Neuron (in vitro differentiated cells): ENCODE results near the gene OR6T1.

ENCODE experiments used
- H2AFZ ChIP-seq: one replicate; pipeline ENCODE4 v1.6.1; 2013; ENCODE audit warnings: low read depth, mild to moderate bottlenecking, inconsistent platforms, low read length, moderate library complexity
- H3K27me3 ChIP-seq: one replicate; pipeline ENCODE4 v1.6.1; 2013; ENCODE audit warnings: low read length; ENCODE audit not compliant: insufficient read depth
- H3K36me3 ChIP-seq: one replicate; pipeline ENCODE4 v1.6.1; 2013; ENCODE audit warnings: low read length; ENCODE audit not compliant: insufficient read depth
- H3K4me1 ChIP-seq: one replicate; pipeline ENCODE4 v1.6.1; 2013; ENCODE audit warnings: low read length; ENCODE audit not compliant: insufficient read depth
- H3K4me3 ChIP-seq: 2 replicates; pipeline ENCODE4 v1.5.1; 2013; ENCODE audit warnings: mild to moderate bottlenecking, low read length, moderate library complexity
- H3K9me3 ChIP-seq: one replicate; pipeline ENCODE4 v1.6.1; 2013; ENCODE audit warnings: low read length

OR6T1 gene

GRCh38 chr11:123943738-123944137 lies at the start of gene OR6T1:
Gene OR6T1, minus strand, starts transcription at chr11:123943838. Its CDS starts 0 bp downstream, at chr11:123943838.
- H3K4me3 ChIP-seq: no peak within 1 kb of the TSS
- no peaks in the 10 kb centered on the region for H3K27me3 ChIP-seq
- H3K36me3 ChIP-seq: no peaks in the 10 kb centered on the region
- H3K4me1 ChIP-seq: no peaks in the 10 kb centered on the region
- H3K9me3 ChIP-seq: no peaks in the 10 kb centered on the region
- no peak within 1 kb of the TSS for H2AFZ ChIP-seq

GRCh38 chr11:123979311-123979710 lies 35.7 kb upstream of the OR6T1 start:
- Histone ChIP-seq H2AFZ (no peak overlapping the region), H3K9me3 (no peaks in the 10 kb centered on the region), H3K4me3 (no peak overlapping the region), H3K4me1 (no peaks in the 10 kb centered on the region), H3K36me3 (no peaks in the 10 kb centered on the region), H3K27me3 (no peaks in the 10 kb centered on the region)

DNA sequence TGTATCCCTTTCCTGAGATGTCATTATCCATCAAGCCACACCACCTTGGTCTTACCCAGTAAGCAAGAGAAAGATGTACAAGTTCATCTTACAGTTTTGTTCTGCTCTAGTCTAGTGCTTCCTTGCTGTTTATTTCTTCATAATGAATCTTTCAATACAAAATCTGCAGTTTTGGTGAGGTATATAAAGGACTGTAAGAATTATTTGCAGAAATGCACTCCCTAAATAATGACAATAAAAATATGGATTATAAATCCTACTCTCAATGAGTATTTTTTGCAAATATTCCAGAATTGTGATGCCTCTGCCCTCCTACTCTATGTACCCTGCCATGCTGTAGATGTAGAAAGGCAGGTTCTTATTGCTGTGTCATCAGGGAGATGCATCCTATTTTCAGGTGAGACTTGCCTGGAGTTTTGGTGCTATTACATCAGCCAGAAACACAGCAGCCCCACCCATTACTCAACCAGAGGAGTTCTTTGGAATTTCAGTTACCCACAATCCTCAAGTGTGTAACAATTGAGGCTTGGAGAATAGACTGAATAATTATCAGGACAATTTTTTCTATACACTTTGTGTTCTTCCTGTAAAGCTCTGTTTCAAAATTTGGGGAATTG lies 34.2 kb upstream of the OR6T1 start, which contains the start of gene OR10S1:
TSS of gene OR10S1 (minus strand) at position 51 of the 617 bp plus-strand sequence. CDS start 117 bp downstream, outside the sequence.
- no peak within 1 kb of the TSS for H3K4me3 ChIP-seq
- no peaks in the 10 kb centered on the region for H3K27me3 ChIP-seq
- H3K9me3 ChIP-seq: no peaks in the 10 kb centered on the region
- no peaks in the 10 kb centered on the region for H3K36me3 ChIP-seq
- no peaks in the 10 kb centered on the region for H3K4me1 ChIP-seq
- H2AFZ ChIP-seq: no peak within 1 kb of the TSS

DNA sequence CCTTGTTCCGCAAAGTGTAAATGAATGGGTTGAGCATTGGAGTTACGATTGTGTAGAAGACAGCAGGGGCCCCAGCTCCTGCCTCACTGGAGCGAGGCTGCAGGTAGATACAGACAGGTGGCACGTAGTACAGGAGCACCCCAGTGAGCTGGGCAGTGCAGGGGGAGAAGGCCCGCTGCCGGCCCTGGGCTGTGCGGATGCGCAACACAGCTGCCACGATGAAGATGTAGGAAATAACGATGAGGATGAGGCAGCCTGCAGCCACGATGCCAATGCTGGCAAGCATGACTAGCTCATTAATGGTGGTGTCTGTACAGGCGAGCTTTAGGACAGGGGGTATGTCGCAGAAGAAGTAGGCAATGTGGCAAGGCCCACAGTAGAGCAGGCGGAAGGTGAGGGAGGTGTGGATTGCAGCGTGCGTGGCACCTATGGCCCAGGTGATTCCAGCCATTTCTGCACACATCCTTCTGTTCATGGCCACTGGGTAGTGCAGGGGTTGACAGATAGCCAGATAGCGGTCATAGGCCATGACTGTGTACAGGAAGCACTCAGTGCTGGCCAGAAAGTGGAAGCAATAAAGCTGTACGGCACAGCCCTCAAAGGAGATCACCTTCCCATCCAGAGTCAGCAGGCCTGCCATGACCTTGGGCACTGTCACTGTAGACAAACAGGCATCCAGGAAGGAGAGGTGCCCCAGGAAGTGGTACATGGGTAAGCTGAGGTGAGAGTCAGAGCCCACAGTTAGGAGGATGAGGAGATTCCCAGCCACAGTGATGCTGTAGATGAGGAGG lies 33.3 kb upstream of the OR6T1 start:
- no peaks in the 10 kb centered on the region for H3K36me3 ChIP-seq

GRCh38 chr11:123973816-123974215 lies 30.2 kb upstream of the OR6T1 start:
- H2AFZ ChIP-seq: no peak overlapping the region
- H3K36me3 ChIP-seq: no peaks in the 10 kb centered on the region
- no peak overlapping the region for H3K4me3 ChIP-seq
- H3K4me1 ChIP-seq: no peaks in the 10 kb centered on the region
- no peaks in the 10 kb centered on the region for H3K9me3 ChIP-seq
- no peaks in the 10 kb centered on the region for H3K27me3 ChIP-seq

More for the DNA sequence above, 33.3 kb upstream of the OR6T1 start:
- H2AFZ ChIP-seq: no peak overlapping the region
- H3K9me3 ChIP-seq: no peaks in the 10 kb centered on the region
- H3K4me1 ChIP-seq: no peaks in the 10 kb centered on the region
- no peaks in the 10 kb centered on the region for H3K27me3 ChIP-seq
- H3K4me3 ChIP-seq: no peak overlapping the region

DNA sequence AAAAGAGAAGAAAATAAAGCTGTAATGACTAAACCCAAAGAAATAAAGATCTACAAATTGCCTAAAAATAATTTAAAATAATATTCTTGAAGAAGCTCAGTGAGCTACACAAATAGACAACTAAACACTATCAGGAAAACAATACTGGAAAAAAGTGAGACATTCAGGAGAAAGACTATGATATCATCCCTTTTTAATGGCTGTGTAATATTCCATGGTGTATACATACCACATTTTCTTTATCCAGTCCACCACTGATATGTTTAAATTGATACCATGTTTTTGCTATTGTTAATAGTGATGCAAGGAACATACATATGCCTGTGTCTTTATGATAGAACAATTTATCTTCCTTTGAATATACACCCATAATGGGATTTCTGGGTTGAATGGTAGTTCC lies 13.1 kb upstream of the OR6T1 start:
- Histone ChIP-seq H3K27me3 (no peaks in the 10 kb centered on the region), H3K4me3 (no peak overlapping the region)

DNA sequence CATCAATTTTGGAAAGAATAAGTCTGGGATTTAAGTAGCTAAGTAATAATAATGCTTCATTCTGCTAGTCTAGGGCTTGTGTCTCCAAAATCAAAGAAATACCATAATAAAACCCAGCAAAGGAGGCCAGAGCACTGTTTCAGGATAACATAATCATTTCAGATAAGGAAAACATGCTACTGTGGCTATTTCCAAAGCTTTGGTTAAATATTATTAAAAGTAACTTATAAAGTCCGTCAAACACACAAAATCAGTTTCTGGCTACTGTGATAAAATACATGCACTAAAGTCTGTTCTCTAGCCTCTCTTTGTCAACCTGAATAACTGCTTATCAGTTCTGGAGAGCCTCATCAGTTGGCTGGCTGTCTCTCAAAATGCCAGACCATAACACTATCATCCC lies 1.5 kb upstream of the OR6T1 start:
- no peaks in the 10 kb centered on the region for H3K9me3 ChIP-seq
- no peak overlapping the region for H3K4me3 ChIP-seq
- H3K27me3 ChIP-seq: peaks cover 2% of the 10 kb centered on the region
- H3K4me1 ChIP-seq: no peaks in the 10 kb centered on the region
- H2AFZ ChIP-seq: no peak overlapping the region
- no peaks in the 10 kb centered on the region for H3K36me3 ChIP-seq

More for the DNA sequence above, 13.1 kb upstream of the OR6T1 start:
- Histone ChIP-seq H2AFZ (no peak overlapping the region), H3K9me3 (no peaks in the 10 kb centered on the region), H3K36me3 (no peaks in the 10 kb centered on the region), H3K4me1 (no peaks in the 10 kb centered on the region)

GRCh38 chr11:123942413-123942812 lies 1.2 kb downstream of the OR6T1 start:
- no peaks in the 10 kb centered on the region for H3K36me3 ChIP-seq
- H3K27me3 ChIP-seq: no peaks in the 10 kb centered on the region
- no peaks in the 10 kb centered on the region for H3K4me1 ChIP-seq
- no peak overlapping the region for H3K4me3 ChIP-seq
- H3K9me3 ChIP-seq: no peaks in the 10 kb centered on the region
- no peak overlapping the region for H2AFZ ChIP-seq

DNA sequence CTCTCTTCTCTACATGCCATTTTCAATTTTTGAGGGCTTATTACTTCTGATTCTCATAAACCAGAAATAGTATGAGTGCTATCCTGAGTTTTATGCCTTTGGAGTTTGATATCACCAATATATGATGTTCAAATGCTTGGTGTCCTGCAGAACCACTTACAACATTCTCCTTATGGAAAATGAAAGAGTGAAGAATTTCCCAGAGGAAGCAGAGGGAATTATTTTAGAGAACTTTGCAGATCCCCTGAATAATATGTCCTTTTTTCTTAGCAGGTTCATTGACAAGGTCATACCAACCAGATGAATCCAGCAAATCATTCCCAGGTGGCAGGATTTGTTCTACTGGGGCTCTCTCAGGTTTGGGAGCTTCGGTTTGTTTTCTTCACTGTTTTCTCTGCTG lies 4.3 kb downstream of the OR6T1 start, which contains the start of gene OR4D5:
TSS of gene OR4D5 (plus strand) at position 301 of the 400 bp plus-strand sequence. CDS start at position 301, 0 bp downstream.
- Histone ChIP-seq H3K4me3 (no peak within 1 kb of the TSS), H3K9me3 (no peaks in the 10 kb centered on the region), H3K36me3 (no peaks in the 10 kb centered on the region), H3K27me3 (no peaks in the 10 kb centered on the region), H3K4me1 (no peaks in the 10 kb centered on the region), H2AFZ (no peak within 1 kb of the TSS)

- Histone ChIP-seq H3K4me1 (no peaks in the 10 kb centered on the region), H3K9me3 (no peaks in the 10 kb centered on the region), H3K4me3 (no peak overlapping the region), H3K27me3 (no peaks in the 10 kb centered on the region), H3K36me3 (no peaks in the 10 kb centered on the region), H2AFZ (no peak overlapping the region)
Measured at GRCh38 chr11:123924027-123924426, 19.6 kb downstream of the OR6T1 start.

- no peaks in the 10 kb centered on the region for H3K4me1 ChIP-seq
- no peaks in the 10 kb centered on the region for H3K36me3 ChIP-seq
- no peaks in the 10 kb centered on the region for H3K9me3 ChIP-seq
- H3K27me3 ChIP-seq: no peaks in the 10 kb centered on the region
- H3K4me3 ChIP-seq: no peak overlapping the region
- no peak overlapping the region for H2AFZ ChIP-seq
Measured at GRCh38 chr11:123920943-123921342, 22.7 kb downstream of the OR6T1 start.

GRCh38 chr11:123905826-123906225 lies 37.8 kb downstream of the OR6T1 start:
- Histone ChIP-seq H3K27me3 (no peaks in the 10 kb centered on the region), H2AFZ (no peak overlapping the region), H3K36me3 (no peaks in the 10 kb centered on the region), H3K4me3 (no peak overlapping the region), H3K4me1 (no peaks in the 10 kb centered on the region), H3K9me3 (no peaks in the 10 kb centered on the region)

DNA sequence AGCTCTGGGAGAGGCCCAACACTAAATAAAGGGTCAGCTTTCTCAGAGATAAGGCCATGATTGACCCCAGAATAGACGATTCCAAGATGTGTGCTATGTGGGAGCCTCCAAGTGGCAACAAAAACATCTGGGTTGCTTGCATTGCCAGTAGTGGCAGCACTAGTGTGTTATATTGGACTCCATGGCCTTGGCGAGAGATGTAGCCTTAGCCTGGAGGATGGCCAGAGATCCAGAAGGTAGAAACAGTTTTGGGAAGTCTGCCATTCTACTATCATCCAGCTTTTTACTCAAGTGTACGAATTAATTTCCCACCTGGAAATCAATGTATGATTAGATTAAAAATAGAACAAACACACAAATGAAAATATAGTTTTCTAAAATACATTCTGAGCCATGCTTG lies 38.7 kb downstream of the OR6T1 start:
- Histone ChIP-seq H3K27me3 (no peaks in the 10 kb centered on the region), H3K4me1 (no peaks in the 10 kb centered on the region), H3K9me3 (no peaks in the 10 kb centered on the region), H2AFZ (no peak overlapping the region), H3K36me3 (no peaks in the 10 kb centered on the region), H3K4me3 (no peak overlapping the region)
